Upper lobe of left lung (tissue), 4 donors: ENCODE results near the gene ADAM17.

Experiments
- EP300 ChIP-seq, 4 donors: sonication (generic); formaldehyde crosslinking; IDR thresholded peaks; one replicate each; pipeline ENCODE4 v1.5.1; 2017; ENCODE audit warnings: antibody characterized with exemption in 4 of 4, control low read depth in 2 of 4
- POLR2AphosphoS5 ChIP-seq, 2 donors: sonication (generic); formaldehyde crosslinking; IDR thresholded peaks; one replicate each; pipeline ENCODE4 v1.5.1; 2017; ENCODE audit warnings: antibody characterized with exemption in 2 of 2

DNA sequence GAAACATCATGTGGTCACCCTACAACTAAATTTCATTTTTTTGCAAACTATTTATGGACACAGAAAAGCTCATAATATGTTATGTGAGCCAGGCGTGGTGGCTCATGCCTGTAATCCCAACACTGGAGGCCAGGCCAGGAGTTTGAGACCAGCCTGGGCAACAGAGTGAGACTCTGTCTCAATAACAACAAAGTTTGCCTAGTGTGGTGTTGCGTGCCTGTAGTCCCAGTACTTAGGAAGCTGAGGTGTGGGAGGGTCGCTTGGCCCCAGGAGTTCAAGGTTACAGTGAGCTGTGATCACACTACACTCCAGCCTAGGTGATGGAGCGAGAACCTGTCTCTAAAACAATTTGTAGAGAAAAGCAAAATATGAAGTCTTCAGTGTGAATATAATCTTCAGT lies 75.5 kb downstream of the ADAM17 start:
- no peak for TF ChIP-seq POLR2AphosphoS5 (IDR thresholded peaks at IDR 0.05)
- no peak for TF ChIP-seq EP300 (IDR thresholded peaks at IDR 0.05)
